ENCODE results near the gene SERGEF.

SERGEF gene

GRCh38 chr11:17740649-17741235 is 272.1 kb downstream of the SERGEF start:
- in situ Hi-C loops (cut with MboI; ENCODE audit: low sequenced_read_pairs) = no loop called here

- in situ Hi-C loops (cut with MboI; ENCODE audit: low sequenced_read_pairs) = no loop called here
These were observed 272.9 kb downstream of the SERGEF start for GRCh38 chr11:17739945-17740338.

- in situ Hi-C loops (cut with MboI; ENCODE audit: low sequenced_read_pairs) = no loop called here
These were observed 274.5 kb downstream of the SERGEF start for GRCh38 chr11:17738151-17738973.
